H1 (cell line): ENCODE measurements around the gene CLCNKB. TPM values are rescaled to one million over a fixed set of nuclear protein-coding genes. Genes with fewer than 3 reads are reported as not detected.

Experiments
- CTCF ChIA-PET: fragments of 300-600 bp; sonication (Branson Sonifier 250); formaldehyde crosslinking; loops from one replicate; lab custom pipeline; 2021; ENCODE audit not compliant: partially characterized antibody; lab: Charles Lee
- POLR2A ChIA-PET: fragments of 300-600 bp; sonication (Branson Sonifier 250); formaldehyde crosslinking; loops from one replicate; lab custom pipeline; 2021; ENCODE audit warnings: inconsistent platforms; ENCODE audit not compliant: partially characterized antibody; lab: Charles Lee
- DNase-seq, 2 experiments: peaks; one replicate each; pipeline versions ENCODE4 v3.0.0 to v3.0.0-alpha.2; 2010 to 2022; ENCODE audit warnings: low spot score in 2 of 2, low read depth in 1 of 2, mixed read lengths in 1 of 2
- FAIRE-seq: peaks from 2 replicates; lab custom pipeline; 2011; peaks lifted over from hg19 to GRCh38; lab: Jason Lieb, UNC
- H2AFZ ChIP-seq: 2 replicates; pipeline ENCODE4 v1.8.1; 2012; ENCODE audit warnings: low read length, inconsistent platforms
- H2AK5ac ChIP-seq: 2 replicates; pipeline ENCODE4 v1.6.1; 2013; ENCODE audit warnings: low read depth, low read length
- H2BK120ac ChIP-seq: replicated peaks from 2 replicates; pipeline ENCODE3; 2013; ENCODE audit warnings: low read depth, low read length, inconsistent platforms
- H2BK12ac ChIP-seq: 2 replicates; pipeline ENCODE4 v1.6.1; 2013; ENCODE audit warnings: low read depth, low read length
- H2BK15ac ChIP-seq: 2 replicates; pipeline ENCODE4 v1.6.1; 2013; ENCODE audit warnings: low read length
- H2BK20ac ChIP-seq: 2 replicates; pipeline ENCODE4 v1.6.1; 2013; ENCODE audit warnings: low read length
- H2BK5ac ChIP-seq: 2 replicates; pipeline ENCODE4 v1.6.1; 2013; ENCODE audit warnings: low read depth, low read length
- H3K14ac ChIP-seq: 2 replicates; pipeline ENCODE4 v1.6.1; 2013; ENCODE audit warnings: inconsistent platforms; ENCODE audit not compliant: insufficient read length
- H3K18ac ChIP-seq: 2 replicates; pipeline ENCODE4 v1.6.1; 2013; ENCODE audit warnings: low read length; ENCODE audit errors: extremely low read depth
- H3K23ac ChIP-seq: 2 replicates; pipeline ENCODE4 v1.6.1; 2013; ENCODE audit warnings: inconsistent platforms; ENCODE audit not compliant: insufficient read length
- H3K23me2 ChIP-seq: 2 replicates; pipeline ENCODE4 v1.6.1; 2013; ENCODE audit warnings: low read depth, low read length
- H3K27ac ChIP-seq: 2 replicates; pipeline ENCODE4 v1.6.1; 2011; ENCODE audit warnings: low read depth, low read length, inconsistent platforms
- H3K27me3 ChIP-seq, 4 experiments: replicated peaks in 1 of 4; 1 replicate in 1 of 4; 2 replicates in 3 of 4; pipeline versions ENCODE4 v1.6.1 to v1.8.1; 2011 to 2013; ENCODE audit warnings: low read length in 3 of 4, mild to moderate bottlenecking in 3 of 4, inconsistent platforms in 2 of 4, mixed read lengths in 2 of 4, moderate library complexity in 1 of 4; ENCODE audit not compliant: control insufficient read depth in 3 of 4, insufficient read depth in 3 of 4; ENCODE audit errors: extremely low read depth in 1 of 4
- H3K36me3 ChIP-seq, 4 experiments: 2 replicates each; pipeline versions ENCODE4 v1.6.1 to v1.8.1; 2011 to 2013; ENCODE audit warnings: mild to moderate bottlenecking in 4 of 4, low read length in 3 of 4, moderate library complexity in 2 of 4, control low read depth in 1 of 4, inconsistent platforms in 1 of 4; ENCODE audit not compliant: insufficient read depth in 4 of 4, control insufficient read depth in 2 of 4
- H3K4ac ChIP-seq: replicated peaks from 2 replicates; pipeline ENCODE3; 2013; ENCODE audit warnings: low read length, low read depth, mixed read lengths, inconsistent platforms; ENCODE audit not compliant: insufficient read length
- H3K4me1 ChIP-seq, 4 experiments: replicated peaks in 1 of 4; 1 replicate in 1 of 4; 2 replicates in 3 of 4; pipeline versions ENCODE4 v1.6.1 to v1.8.1; 2011 to 2013; ENCODE audit warnings: low read length in 3 of 4, inconsistent platforms in 2 of 4, mixed read lengths in 1 of 4; ENCODE audit not compliant: insufficient read depth in 4 of 4, control insufficient read depth in 3 of 4
- H3K4me2 ChIP-seq, 2 experiments: 2 replicates each; pipeline versions ENCODE4 v1.6.1 to v1.8.1; 2011 to 2013; ENCODE audit warnings: low read depth in 2 of 2, low read length in 2 of 2, control low read depth in 1 of 2, inconsistent platforms in 1 of 2, mild to moderate bottlenecking in 1 of 2; ENCODE audit not compliant: insufficient read depth in 1 of 2
- H3K4me3 ChIP-seq, 4 experiments: fragments of 200-600, 300-600 bp in 1 of 4; sonication (generic), shearing (Covaris generic), sonication (Bioruptor Twin) in 1 of 4; 2 replicates each; pipeline versions ENCODE4 v1.5.1 to v1.8.1; 2011 to 2016; ENCODE audit warnings: low read length in 4 of 4, low read depth in 3 of 4, control low read depth in 2 of 4, inconsistent platforms in 2 of 4, mild to moderate bottlenecking in 2 of 4, mixed read lengths in 1 of 4, moderate library complexity in 1 of 4; ENCODE audit not compliant: insufficient read depth in 2 of 4; ENCODE audit errors: extremely low read depth in 1 of 4
- H3K56ac ChIP-seq: replicated peaks from 2 replicates; pipeline ENCODE3; 2013; ENCODE audit warnings: low read depth, mild to moderate bottlenecking, mixed read lengths, low read length, inconsistent platforms; ENCODE audit not compliant: insufficient read length
- H3K79me1 ChIP-seq: 2 replicates; pipeline ENCODE4 v1.6.1; 2013; ENCODE audit warnings: low read depth, low read length, control low read depth
- H3K79me2 ChIP-seq, 2 experiments: 2 replicates each; pipeline versions ENCODE4 v1.6.1 to v1.8.1; 2012 to 2013; ENCODE audit warnings: low read length in 2 of 2, mild to moderate bottlenecking in 2 of 2, inconsistent platforms in 1 of 2; ENCODE audit not compliant: insufficient read depth in 2 of 2, control insufficient read depth in 1 of 2
- H3K9ac ChIP-seq, 4 experiments: replicated peaks in 1 of 4; 1 replicate in 1 of 4; 2 replicates in 3 of 4; pipeline versions ENCODE4 v1.6.1 to v1.8.1; 2011 to 2013; ENCODE audit warnings: low read depth in 3 of 4, low read length in 3 of 4, control low read depth in 2 of 4, mild to moderate bottlenecking in 2 of 4, moderate library complexity in 2 of 4, inconsistent platforms in 1 of 4; ENCODE audit errors: extremely low read depth in 1 of 4
- H3K9me3 ChIP-seq, 2 experiments: 2 replicates each; pipeline versions ENCODE4 v1.6.1 to v1.8.1; 2012 to 2013; ENCODE audit warnings: mild to moderate bottlenecking in 2 of 2, moderate library complexity in 2 of 2, control low read depth in 1 of 2, inconsistent platforms in 1 of 2, low read depth in 1 of 2, low read length in 1 of 2, mixed read lengths in 1 of 2; ENCODE audit not compliant: insufficient read depth in 2 of 2
- H4K20me1 ChIP-seq, 2 experiments: replicated peaks in 1 of 2; 2 replicates each; pipeline versions ENCODE3 to v1.8.1; 2011 to 2013; ENCODE audit warnings: inconsistent platforms in 2 of 2, low read length in 2 of 2, mild to moderate bottlenecking in 1 of 2; ENCODE audit not compliant: insufficient read depth in 2 of 2, control insufficient read depth in 1 of 2
- H4K5ac ChIP-seq: 2 replicates; pipeline ENCODE4 v1.6.1; 2013; ENCODE audit warnings: low read length, low read depth, mixed read lengths, inconsistent platforms; ENCODE audit not compliant: insufficient read length
- H4K8ac ChIP-seq: 2 replicates; pipeline ENCODE4 v1.8.0; 2013; ENCODE audit warnings: mild to moderate bottlenecking, moderate library complexity, low read length, inconsistent platforms; ENCODE audit not compliant: insufficient read depth; ENCODE audit errors: extremely low read depth
- H4K91ac ChIP-seq: replicated peaks from 2 replicates; pipeline ENCODE3; 2013; ENCODE audit warnings: low read length, mixed read lengths, inconsistent platforms; ENCODE audit not compliant: insufficient read length
- CBX8 ChIP-seq: fragments of 300-800, 300-1000 bp; sonication (generic); IDR thresholded peaks from 2 replicates; pipeline ENCODE4 v1.7.1; 2016; ENCODE audit warnings: low read depth, low read length, borderline replicate concordance
- CHD2 ChIP-seq: IDR thresholded peaks from 2 replicates; pipeline ENCODE4 v1.6.1; 2012; ENCODE audit warnings: low read length, improper control_type of control experiment
- CTBP2 ChIP-seq: IDR thresholded peaks from 2 replicates; pipeline ENCODE4 v1.7.0; 2011; ENCODE audit warnings: borderline replicate concordance, mild to moderate bottlenecking, moderate library complexity, mixed read lengths, low read length; ENCODE audit not compliant: insufficient read depth, insufficient read length
- GTF2F1 ChIP-seq: IDR thresholded peaks from 2 replicates; pipeline ENCODE4 v1.6.1; 2012; ENCODE audit warnings: low read depth, low read length, improper control_type of control experiment, borderline replicate concordance
- NANOG ChIP-seq: IDR thresholded peaks from 2 replicates; pipeline ENCODE4 v1.6.1; 2011; ENCODE audit warnings: low read length, low read depth, mild to moderate bottlenecking, inconsistent platforms; ENCODE audit not compliant: insufficient read depth, poor library complexity, severe bottlenecking
- SP1 ChIP-seq: IDR thresholded peaks from 2 replicates; pipeline ENCODE4 v1.6.1; 2011; ENCODE audit warnings: low read depth, low read length
- SP2 ChIP-seq: IDR thresholded peaks from 2 replicates; pipeline ENCODE4 v1.6.1; 2012; ENCODE audit warnings: mild to moderate bottlenecking, low read length, inconsistent platforms
- SRF ChIP-seq: IDR thresholded peaks from 2 replicates; pipeline ENCODE4 v1.6.1; 2011; ENCODE audit warnings: mild to moderate bottlenecking, low read depth, low read length, moderate library complexity
- SUZ12 ChIP-seq: fragments of 200-600 bp; sonication (generic); IDR thresholded peaks from 2 replicates; pipeline ENCODE4 v1.6.1; 2012; ENCODE audit warnings: mild to moderate bottlenecking, inconsistent platforms, low read length, moderate library complexity, mixed read lengths
- TAF7 ChIP-seq: optimal IDR thresholded peaks from 2 replicates; pipeline ENCODE3; 2011; ENCODE audit warnings: low read depth, mild to moderate bottlenecking, inconsistent platforms, low read length, moderate library complexity, borderline replicate concordance
- TCF12 ChIP-seq: IDR thresholded peaks from 2 replicates; pipeline ENCODE4 v1.6.1; 2011; ENCODE audit warnings: low read depth, mild to moderate bottlenecking, low read length
- WGBS, 2 experiments: shearing (Covaris generic) in 1 of 2; methylation state at CpG; one replicate each; pipeline versions ENCODE4 v1.1.6 to v1.1.7; 2013 to 2015; ENCODE audit warnings: low lambda C conversion rate in 2 of 2, mixed read lengths in 2 of 2, inconsistent platforms in 1 of 2, low coverage in 1 of 2, missing lambda C conversion rate in 1 of 2; ENCODE audit not compliant: insufficient replicate concordance in 2 of 2, insufficient coverage in 1 of 2, insufficient read length in 1 of 2; ENCODE audit errors: extremely low coverage in 1 of 2, missing lambda C conversion rate in 1 of 2; 5-methylcytosine and 5-hydroxymethylcytosine counted together
- polyA plus RNA-seq, 7 experiments: library from polyadenylated mRNA; depleted of rRNA in 3 of 7; stranded (reverse) in 5 of 7; unstranded in 2 of 7; fragments of >200 nt in 5 of 7; fragments of 200-250 nt in 2 of 7; gene quantifications; 1 replicate in 5 of 7; 2 replicates in 1 of 7; 4 replicates in 1 of 7; pipeline versions ENCODE4 v1.2.1 to v1.2.3, GENCODE V29; 2011 to 2013; ENCODE audit warnings: missing spikeins in 2 of 7, mixed read lengths in 2 of 7
- total RNA-seq: library from RNA; stranded (reverse); fragmentation: NEBNext Ultra II Directional; extraction: Animal tissue kit (Norgen Biotek cat#: 25700); gene quantifications from 2 replicates; pipeline ENCODE4 v1.2.1, GENCODE V29; 2021
- TF ChIP-seq, protein P1 (sequence below): IDR thresholded peaks from 2 replicates; pipeline ENCODE4 v1.6.1; 2012; ENCODE audit warnings: low read length, inconsistent platforms

Gene CLCNKB
- total and polyA plus RNA-seq, 2 of the 8 experiments (the other 6 are each of a cell fraction or from before 2014, with no cell fraction given): 1.2 to 3.5 TPM

DNA sequence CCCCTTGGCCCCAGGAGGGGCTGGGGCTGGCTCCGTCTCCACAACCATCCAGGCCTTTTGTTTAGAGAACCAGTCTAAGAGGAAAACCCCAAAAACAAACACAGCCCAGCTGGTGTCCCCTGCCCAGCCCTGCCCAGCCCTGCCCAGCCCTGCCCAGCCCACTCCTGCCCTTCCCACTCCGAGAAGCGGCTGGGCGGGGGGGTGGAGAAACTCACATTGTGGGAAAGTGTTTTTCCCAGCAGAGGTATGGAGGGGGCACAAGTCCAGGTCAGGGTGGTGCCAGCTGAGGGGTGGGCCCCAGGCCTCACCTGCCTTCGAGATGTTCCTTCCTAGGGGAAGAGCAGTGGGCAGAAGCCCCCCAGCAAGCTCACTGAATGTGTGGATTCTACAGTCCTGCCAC, 39.9 kb downstream of the CLCNKB start:
- Histone ChIP-seq H2BK15ac (no peak overlapping the region), H3K9me3 (no peaks in the 10 kb centered on the region), H3K56ac (no peak overlapping the region), H3K14ac (no peak overlapping the region), H2BK120ac (no peak overlapping the region), H3K4me2 (no peak overlapping the region), H3K4ac (no peak overlapping the region), H3K4me3 (no peak overlapping the region), H3K9ac (no peak overlapping the region), H4K20me1 (no peaks in the 10 kb centered on the region), H3K27ac (no peak overlapping the region), H4K5ac (no peak overlapping the region), H2BK5ac (no peak overlapping the region), H3K79me1 (no peaks in the 10 kb centered on the region), H3K23ac (no peak overlapping the region), H4K8ac (peak overlapping the region; percentile 79; the same call in 1 of the 2 replicates), H2AK5ac (no peak overlapping the region), H3K4me1 (peaks cover 0 to 6% (median 4%) of the 10 kb centered on the region in 4 experiments; a peak in 3 of 7 replicates), H4K91ac (no peak overlapping the region), H3K36me3 (no peaks in the 10 kb centered on the region), H3K18ac (no peak overlapping the region), H2BK12ac (no peak overlapping the region), H2BK20ac (no peak overlapping the region), H3K27me3 (no peaks in the 10 kb centered on the region), H3K23me2 (no peaks in the 10 kb centered on the region), H3K79me2 (no peaks in the 10 kb centered on the region), H2AFZ (no peak overlapping the region)
- POLR2A ChIA-PET: interaction anchor here (1.0 to 2.7 kb wide), 5 partner anchors 38 to 107 kb away, joined by 3 to 10 read pairs (median 5); partner anchors contain the start of gene EPHA2
- CTCF ChIA-PET: interaction anchor here (0.9 to 21.9 kb wide), 21 partner anchors 9 to 279 kb away, joined by 3 to 569 read pairs (median 12); partner anchors contain the start of genes CPLANE2, EPHA2, FAM131C and FBXO42
- FAIRE-seq: no peak
- WGBS, 2 experiments: 98% methylated on average over 5 of the region's 5 CpGs; no CpG with 5 or more reads in 1 of the 2 experiments
- DNase-seq: no peak
- TF ChIP-seq SP2 (no peak), CTBP2 (no peak), TAF7 (no peak), SP1 (no peak), SRF (no peak), SUZ12 (no peak), CHD2 (no peak), CBX8 (no peak), NANOG (no peak), GTF2F1 (no peak), TCF12 (no peak)
- TF ChIP-seq, protein P1, sequence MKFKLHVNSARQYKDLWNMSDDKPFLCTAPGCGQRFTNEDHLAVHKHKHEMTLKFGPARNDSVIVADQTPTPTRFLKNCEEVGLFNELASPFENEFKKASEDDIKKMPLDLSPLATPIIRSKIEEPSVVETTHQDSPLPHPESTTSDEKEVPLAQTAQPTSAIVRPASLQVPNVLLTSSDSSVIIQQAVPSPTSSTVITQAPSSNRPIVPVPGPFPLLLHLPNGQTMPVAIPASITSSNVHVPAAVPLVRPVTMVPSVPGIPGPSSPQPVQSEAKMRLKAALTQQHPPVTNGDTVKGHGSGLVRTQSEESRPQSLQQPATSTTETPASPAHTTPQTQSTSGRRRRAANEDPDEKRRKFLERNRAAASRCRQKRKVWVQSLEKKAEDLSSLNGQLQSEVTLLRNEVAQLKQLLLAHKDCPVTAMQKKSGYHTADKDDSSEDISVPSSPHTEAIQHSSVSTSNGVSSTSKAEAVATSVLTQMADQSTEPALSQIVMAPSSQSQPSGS: no peak
